Heart right ventricle (tissue), 16 donors: Measurements from ENCODE around the gene RASGEF1C. TPM values are rescaled to one million over a fixed set of nuclear protein-coding genes. Genes with fewer than 3 reads are reported as not detected.

Experiments used
- ATAC-seq, 8 donors: fragments of 200-7000 bp; cut with Tn5 transposase; one replicate each; pipeline ENCODE4 v1.9.1; 2020; ENCODE audit warnings: mild to moderate bottlenecking in 8 of 8, moderate library complexity in 8 of 8, moderate number of reproducible peaks in 1 of 8
- DNase-seq, 2 donors: peaks; one replicate each; pipeline ENCODE4 v3.0.0-alpha.2; 2020
- H3K27ac ChIP-seq, 10 donors: fragments of 200-600 bp; sonication (generic) in 2 of 10; one replicate each; pipeline versions ENCODE4 v1.5.0 to v1.8.0; 2020 to 2022; ENCODE audit warnings: mild to moderate bottlenecking in 3 of 10
- H3K27me3 ChIP-seq, 7 donors: fragments of 200-600 bp; one replicate each; pipeline ENCODE4 v1.8.0; 2021 to 2022; ENCODE audit warnings: mild to moderate bottlenecking in 2 of 7
- H3K36me3 ChIP-seq, 9 donors: fragments of 200-600 bp; sonication (generic) in 1 of 9; one replicate each; pipeline versions ENCODE4 v1.5.0 to v1.8.0; 2020 to 2022; ENCODE audit warnings: mild to moderate bottlenecking in 2 of 9
- H3K4me1 ChIP-seq, 9 donors: fragments of 200-600 bp; sonication (generic) in 1 of 9; one replicate each; pipeline versions ENCODE4 v1.5.0 to v1.8.0; 2020 to 2022; ENCODE audit warnings: mild to moderate bottlenecking in 4 of 9
- H3K4me3 ChIP-seq, 10 donors: fragments of 200-600 bp; sonication (generic) in 2 of 10; one replicate each; pipeline versions ENCODE4 v1.5.0 to v1.8.0; 2020 to 2022; ENCODE audit warnings: mild to moderate bottlenecking in 7 of 10, moderate library complexity in 2 of 10
- H3K9me3 ChIP-seq, 11 donors: fragments of 200-600 bp in 10 of 11; sonication (generic) in 2 of 11; one replicate each; pipeline versions ENCODE4 v1.5.0 to v1.8.0; 2013 to 2022; ENCODE audit warnings: mild to moderate bottlenecking in 2 of 11, control low read depth in 1 of 11, moderate library complexity in 1 of 11
- WGBS, 2 donors: extraction: QIAGEN DNeasy Blood & Tissue Kit; methylation state at CpG; one replicate each; pipeline ENCODE4 v1.1.7; 2013; ENCODE audit warnings: inconsistent platforms in 1 of 2; 5-methylcytosine and 5-hydroxymethylcytosine counted together
- intact Hi-C, 10 donors: fragments of 100-400 bp; cut with DNase I; formaldehyde crosslinking; loops; one replicate each; pipeline versions ENCODE4 v1.11.1 to v1.14.2; 2022
- polyA plus RNA-seq, 2 donors: library from polyadenylated mRNA; stranded (reverse); fragments of 200-250 nt; gene quantifications; one replicate each; pipeline ENCODE4 v1.2.3, GENCODE V29; 2013
- total RNA-seq, 10 donors: library from RNA; stranded (reverse); fragmentation: NEBNext Ultra II Directional in 3 of 10; extraction: Animal tissue kit (Norgen Biotek cat#: 25700) in 3 of 10; gene quantifications; one replicate each; pipeline versions ENCODE4 v1.2.1 to v1.2.4, GENCODE V29; 2021 to 2023
- TF ChIP-seq, protein P1 (sequence below), 9 donors: fragments of 200-600 bp; sonication (generic) in 2 of 9; IDR thresholded peaks; one replicate each; pipeline versions ENCODE4 v1.5.0 to v1.8.0; 2021 to 2022; ENCODE audit warnings: antibody characterized with exemption in 9 of 9, mild to moderate bottlenecking in 5 of 9, moderate library complexity in 1 of 9
- donor health status: Arrhythmogenic right ventricular cardiomyopathy.
- donor health status: ischemic (EF 13 %, LVEDD 7.1; RV severe dilation, severe dysfunction).
- donor health status: healthy with polysubstance abuse.
- donor health status: DM: no; HTN: yes; CAD: no.
- donor health status: DM: no; HTN: no; CAD: no.
- donor health status: ischemic (EF 25% LVEDD 6.9; RV normal size, moderate dysfunction).
- donor health status: ischemic (EF 25% LVEDD 5.7; RV mildly dilated, moderate dysfunction).
- donor health status: healthy.
- donor health status: DM: yes; HTN: yes; CAD: no.
- donor health status: Ischemic cardiomyopathy.
- donor health status: ischemic (EF 35%, LVEDD 5.7; RV mildly dilated, moderate dysfunction).
- donor health status: nonischemic (EF 11% LVEDD 7.7; RV severe dilation, severe dysfunction).
- donor health status: DM: yes; HTN: yes; CAD: no.
- donor health status: PGD.
- donor health status: ischemic (EF 29% LVEDD 5.4; RV normal size, mild dysfunction).
- donor health status: nonischemic (EF 23%, LVEDD 6.1; RV moderate dilation, normal function).

Gene RASGEF1C
- total and polyA plus RNA-seq, 12 donors, result 0.17 to 0.59 (median 0.26) TPM; not detected in 6

GRCh38 chr5:180082633-180083420 is 126.2 kb downstream of the RASGEF1C start:
- Histone ChIP-seq H3K36me3 (no peaks in the 10 kb centered on the region), H3K4me1 (peaks cover 0 to 11% (median 0%) of the 10 kb centered on the region in 9 donors), H3K27ac (no peak overlapping the region), H3K27me3 (peaks cover 0 to 48% (median 18%) of the 10 kb centered on the region in 7 donors), H3K9me3 (no peaks in the 10 kb centered on the region), H3K4me3 (no peak overlapping the region)
- DNase-seq, result no peak
- no peak for ATAC-seq
- TF ChIP-seq, protein P1, sequence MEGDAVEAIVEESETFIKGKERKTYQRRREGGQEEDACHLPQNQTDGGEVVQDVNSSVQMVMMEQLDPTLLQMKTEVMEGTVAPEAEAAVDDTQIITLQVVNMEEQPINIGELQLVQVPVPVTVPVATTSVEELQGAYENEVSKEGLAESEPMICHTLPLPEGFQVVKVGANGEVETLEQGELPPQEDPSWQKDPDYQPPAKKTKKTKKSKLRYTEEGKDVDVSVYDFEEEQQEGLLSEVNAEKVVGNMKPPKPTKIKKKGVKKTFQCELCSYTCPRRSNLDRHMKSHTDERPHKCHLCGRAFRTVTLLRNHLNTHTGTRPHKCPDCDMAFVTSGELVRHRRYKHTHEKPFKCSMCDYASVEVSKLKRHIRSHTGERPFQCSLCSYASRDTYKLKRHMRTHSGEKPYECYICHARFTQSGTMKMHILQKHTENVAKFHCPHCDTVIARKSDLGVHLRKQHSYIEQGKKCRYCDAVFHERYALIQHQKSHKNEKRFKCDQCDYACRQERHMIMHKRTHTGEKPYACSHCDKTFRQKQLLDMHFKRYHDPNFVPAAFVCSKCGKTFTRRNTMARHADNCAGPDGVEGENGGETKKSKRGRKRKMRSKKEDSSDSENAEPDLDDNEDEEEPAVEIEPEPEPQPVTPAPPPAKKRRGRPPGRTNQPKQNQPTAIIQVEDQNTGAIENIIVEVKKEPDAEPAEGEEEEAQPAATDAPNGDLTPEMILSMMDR (IDR thresholded peaks at IDR 0.05), result no peak
- 64 to 71% methylated on average over 17 of the region's 17 CpGs for WGBS, 2 donors
- intact Hi-C loops, result loop anchor here in 1 of 10 donors (10.0 kb wide), 1 partner anchor 98 kb away; no protein-coding TSS in a partner anchor

DNA sequence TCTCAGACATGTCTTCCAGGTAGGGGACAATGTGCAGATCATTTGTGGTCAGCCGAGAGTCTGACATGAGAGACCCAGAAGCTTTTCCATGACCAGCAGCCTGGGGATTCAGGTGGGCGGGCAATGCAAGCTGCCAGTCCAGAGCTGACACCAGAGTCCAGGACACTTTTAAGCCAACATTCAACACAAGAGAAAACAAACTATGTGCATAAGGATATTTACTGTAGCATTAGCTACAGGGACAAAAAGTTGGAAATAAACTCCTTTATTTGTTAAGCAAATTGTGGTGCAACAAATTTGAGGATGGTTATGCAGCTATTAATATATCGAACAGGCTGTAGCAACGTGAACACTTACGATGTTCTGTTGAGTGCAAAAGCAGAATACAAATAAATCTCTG is 127.5 kb downstream of the RASGEF1C start:
- DNase-seq (no peak), ATAC-seq (no peak)
- no peaks in the 10 kb centered on the region for H3K9me3 ChIP-seq
- peaks cover 0 to 48% (median 18%) of the 10 kb centered on the region in 7 donors for H3K27me3 ChIP-seq
- intact Hi-C loops, result loop anchor here in 1 of 10 donors (10.0 kb wide), 1 partner anchor 97 kb away; no protein-coding TSS in a partner anchor
- H3K4me3 ChIP-seq, result no peak overlapping the region
- peaks cover 0 to 11% (median 0%) of the 10 kb centered on the region in 9 donors for H3K4me1 ChIP-seq
- TF ChIP-seq, protein P1 (IDR thresholded peaks at IDR 0.05), result no peak
- 90 to 91% methylated on average over 5 of the region's 5 CpGs for WGBS, 2 donors
- no peak overlapping the region for H3K27ac ChIP-seq
- no peaks in the 10 kb centered on the region for H3K36me3 ChIP-seq

DNA sequence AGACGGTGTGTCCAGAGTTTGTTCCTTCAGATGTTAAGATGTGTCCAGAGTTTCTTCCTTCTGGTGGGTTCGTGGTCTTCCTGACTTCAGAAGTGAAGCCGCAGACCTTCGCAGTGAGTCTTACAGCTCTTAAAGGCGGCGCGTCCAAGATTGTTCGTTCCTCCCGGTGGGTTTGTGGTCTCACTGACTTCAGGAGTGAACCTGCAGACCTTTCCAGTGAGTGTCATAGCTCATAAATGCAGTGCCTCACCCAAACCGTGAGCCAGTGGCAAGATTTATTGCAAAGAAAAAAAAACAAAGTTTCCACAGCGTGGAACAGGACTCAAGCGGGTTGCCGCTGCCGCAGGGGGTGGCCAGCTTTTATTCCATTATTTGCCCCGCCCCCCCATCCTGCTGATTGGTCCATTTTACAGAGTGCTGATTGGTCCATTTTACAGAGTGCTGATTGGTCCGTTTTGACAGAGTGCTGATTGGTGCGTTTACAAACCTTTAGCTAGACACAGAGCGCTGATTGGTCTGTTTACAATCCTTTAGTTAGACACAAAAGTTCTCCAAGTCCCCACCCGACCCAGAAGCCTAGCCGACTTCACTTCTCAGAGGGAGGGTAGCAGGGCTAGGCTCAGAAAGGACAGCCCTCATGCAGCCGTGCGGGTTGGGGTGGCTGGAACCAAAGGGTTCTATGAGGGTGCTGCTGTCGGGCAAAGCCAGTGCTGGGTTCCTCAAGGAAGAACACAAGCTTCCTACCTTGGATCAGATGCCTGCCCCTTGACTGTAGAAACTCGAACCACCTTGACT is 128.3 kb downstream of the RASGEF1C start:
- Histone ChIP-seq H3K4me3 (no peak overlapping the region), H3K27ac (no peak overlapping the region), H3K9me3 (no peaks in the 10 kb centered on the region), H3K4me1 (peaks cover 0 to 11% (median 0%) of the 10 kb centered on the region in 9 donors), H3K27me3 (peaks cover 0 to 48% (median 18%) of the 10 kb centered on the region in 7 donors), H3K36me3 (no peaks in the 10 kb centered on the region)
- DNase-seq (no peak), ATAC-seq (no peak)
- intact Hi-C loops, result loop anchor here in 1 of 10 donors (10.0 kb wide), 1 partner anchor 96 kb away; no protein-coding TSS in a partner anchor
- TF ChIP-seq, protein P1 (IDR thresholded peaks at IDR 0.05), result no peak
- WGBS, 2 donors, result 87 to 88% methylated on average over 24 of the region's 24 CpGs
